ENCODE measurements around the gene TSC2. TPM values are rescaled to one million over a fixed set of nuclear protein-coding genes. Genes with fewer than 3 reads are reported as not detected.
"Not testable (repeated sequence)": the region's sequence is repeated elsewhere in the genome, so short reads cannot be mapped to it uniquely, and the experiment has no call there.

TSC2 gene
- total RNA-seq, 3 donors from 2014 or later = 41.6 to 52.4 (median 48.9) TPM

DNA sequence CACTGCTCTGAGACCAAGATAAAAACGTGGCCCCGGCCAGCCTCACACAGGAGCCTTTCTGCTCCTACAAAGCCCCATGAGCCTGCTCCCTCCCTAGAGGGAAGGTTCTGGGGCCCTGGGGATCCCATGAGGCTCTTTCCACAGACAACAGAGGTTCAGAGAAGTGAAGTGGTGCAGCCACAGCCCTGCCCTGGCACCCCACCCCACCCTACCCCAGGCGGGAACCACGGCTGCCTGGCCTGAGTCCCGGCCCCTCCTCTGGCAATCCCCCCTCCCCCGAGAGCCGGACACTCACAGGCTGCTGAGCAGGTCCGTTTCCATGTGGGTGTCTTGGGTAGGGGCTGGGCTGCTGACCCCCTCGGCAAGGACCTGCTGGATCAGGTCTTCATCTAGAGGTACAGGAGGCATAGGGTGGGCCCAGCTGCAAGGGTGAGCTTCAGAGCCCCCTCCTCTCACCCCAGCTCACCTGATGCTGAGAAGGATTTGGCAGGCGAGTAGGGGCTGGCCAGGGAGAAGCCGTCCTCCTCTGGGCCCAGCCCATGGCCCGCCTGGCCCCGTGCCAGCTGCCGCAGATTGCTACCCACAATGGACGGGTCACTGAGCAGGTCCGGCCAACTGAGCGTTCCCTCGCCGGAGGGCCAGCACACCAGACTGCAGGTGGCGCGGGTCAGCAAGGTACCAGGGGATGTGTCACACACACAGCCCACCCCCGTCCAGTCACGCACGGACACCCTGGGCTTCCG is 49.2 kb downstream of the TSC2 start:
- no peak overlapping the region for H3K27ac ChIP-seq
- TF ChIP-seq POLR2AphosphoS5 (IDR thresholded peaks at IDR 0.05) = no peak
- TF ChIP-seq POLR2A (IDR thresholded peaks at IDR 0.05) = no peak
- TF ChIP-seq, protein P1, sequence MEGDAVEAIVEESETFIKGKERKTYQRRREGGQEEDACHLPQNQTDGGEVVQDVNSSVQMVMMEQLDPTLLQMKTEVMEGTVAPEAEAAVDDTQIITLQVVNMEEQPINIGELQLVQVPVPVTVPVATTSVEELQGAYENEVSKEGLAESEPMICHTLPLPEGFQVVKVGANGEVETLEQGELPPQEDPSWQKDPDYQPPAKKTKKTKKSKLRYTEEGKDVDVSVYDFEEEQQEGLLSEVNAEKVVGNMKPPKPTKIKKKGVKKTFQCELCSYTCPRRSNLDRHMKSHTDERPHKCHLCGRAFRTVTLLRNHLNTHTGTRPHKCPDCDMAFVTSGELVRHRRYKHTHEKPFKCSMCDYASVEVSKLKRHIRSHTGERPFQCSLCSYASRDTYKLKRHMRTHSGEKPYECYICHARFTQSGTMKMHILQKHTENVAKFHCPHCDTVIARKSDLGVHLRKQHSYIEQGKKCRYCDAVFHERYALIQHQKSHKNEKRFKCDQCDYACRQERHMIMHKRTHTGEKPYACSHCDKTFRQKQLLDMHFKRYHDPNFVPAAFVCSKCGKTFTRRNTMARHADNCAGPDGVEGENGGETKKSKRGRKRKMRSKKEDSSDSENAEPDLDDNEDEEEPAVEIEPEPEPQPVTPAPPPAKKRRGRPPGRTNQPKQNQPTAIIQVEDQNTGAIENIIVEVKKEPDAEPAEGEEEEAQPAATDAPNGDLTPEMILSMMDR (IDR thresholded peaks at IDR 0.05) = no peak
- DNase-seq (ENCODE audit: low spot score in 2 of 2) = no peak
- no peaks in the 10 kb centered on the region for H3K9me3 ChIP-seq
- no peaks in the 10 kb centered on the region for H3K27me3 ChIP-seq
- no peaks in the 10 kb centered on the region for H3K4me1 ChIP-seq
- H3K4me3 ChIP-seq = no peak overlapping the region
- intact Hi-C loops (cut with DNase I; ENCODE audit: low total_unique reads) = no loop called here
- no peaks in the 10 kb centered on the region for H3K36me3 ChIP-seq

DNA sequence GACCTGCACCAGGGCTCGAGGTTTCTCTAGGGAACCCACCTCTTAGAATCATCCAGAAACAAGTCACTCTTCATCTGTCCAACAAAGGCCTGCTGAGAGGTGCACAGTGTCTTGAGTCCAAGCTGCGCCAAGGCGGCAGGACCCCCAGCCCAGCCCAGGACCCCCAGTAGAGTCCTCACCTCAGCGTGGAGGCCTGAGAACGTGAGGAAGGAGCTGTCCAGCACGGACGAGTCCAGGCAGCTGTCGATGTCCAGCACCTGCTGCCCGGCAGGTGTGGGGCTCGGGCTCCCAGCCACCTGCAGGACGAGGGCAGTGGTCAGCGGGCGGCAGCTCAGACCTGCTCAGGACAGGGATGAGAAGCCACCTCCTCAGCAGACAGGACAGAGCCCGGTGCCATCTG is 49.9 kb downstream of the TSC2 start:
- H3K27ac ChIP-seq, H3K27me3 ChIP-seq: not testable (repeated sequence)

DNA sequence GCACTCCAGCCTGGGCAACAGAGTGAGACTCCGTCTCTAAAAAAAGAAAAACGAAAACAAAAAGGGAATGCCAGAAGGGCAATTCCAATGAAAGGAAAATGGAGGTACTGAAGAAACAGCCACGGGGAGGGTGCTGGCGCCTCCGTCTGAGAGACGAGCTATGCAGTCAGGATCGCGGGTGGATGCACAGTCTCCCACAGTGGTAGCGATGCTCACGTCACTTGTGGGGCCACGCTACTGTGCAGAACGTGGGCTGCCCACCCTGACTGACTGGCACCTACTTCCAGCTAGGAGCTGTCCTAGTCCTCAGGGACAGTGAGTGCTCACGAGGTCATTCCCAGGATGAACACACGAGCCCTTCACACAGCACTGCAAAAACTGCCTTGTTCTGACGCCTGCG is 53.8 kb downstream of the TSC2 start:
- intact Hi-C loops (cut with DNase I; ENCODE audit: low total_unique reads); H3K4me3 ChIP-seq; DNase-seq (ENCODE audit: low spot score in 2 of 2); H3K9me3 ChIP-seq; H3K27ac ChIP-seq; H3K27me3 ChIP-seq; H3K4me1 ChIP-seq; H3K36me3 ChIP-seq: not testable (repeated sequence)

More for the DNA sequence above, 49.9 kb downstream of the TSC2 start:
- DNase-seq (ENCODE audit: low spot score in 2 of 2); intact Hi-C loops (cut with DNase I; ENCODE audit: low total_unique reads); H3K4me1 ChIP-seq; H3K9me3 ChIP-seq; H3K36me3 ChIP-seq; H3K4me3 ChIP-seq: not testable (repeated sequence)

DNA sequence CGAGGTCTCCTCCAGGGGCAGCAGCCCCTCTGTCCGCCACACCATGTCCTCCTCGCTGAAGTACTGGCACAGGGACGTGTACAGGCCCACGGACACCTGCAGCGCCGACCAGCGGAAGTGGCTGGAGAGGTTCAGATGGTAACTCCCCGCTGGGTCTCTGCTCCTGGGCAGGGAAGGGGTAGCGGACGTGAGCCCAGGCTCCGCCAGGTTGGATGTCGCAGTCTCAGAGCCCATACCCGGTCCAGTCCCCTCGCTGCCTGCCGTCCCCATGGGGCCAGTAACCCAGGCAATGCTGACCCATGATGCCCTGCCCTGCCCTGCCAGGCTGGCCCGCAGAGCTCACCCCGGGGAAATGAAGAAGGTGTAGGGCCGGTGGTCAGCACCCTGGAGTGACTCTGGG is 54.7 kb downstream of the TSC2 start:
- Histone ChIP-seq H3K27ac (no peak overlapping the region), H3K36me3 (no peaks in the 10 kb centered on the region), H3K4me1 (no peaks in the 10 kb centered on the region), H3K9me3 (no peaks in the 10 kb centered on the region), H3K4me3 (no peak overlapping the region), H3K27me3 (no peaks in the 10 kb centered on the region)
- no peak for DNase-seq (ENCODE audit: low spot score in 2 of 2)
- TF ChIP-seq POLR2AphosphoS5 (IDR thresholded peaks at IDR 0.05) = no peak
- TF ChIP-seq, protein P1 (IDR thresholded peaks at IDR 0.05) = no peak
- no peak for TF ChIP-seq POLR2A (IDR thresholded peaks at IDR 0.05)
- intact Hi-C loops (cut with DNase I; ENCODE audit: low total_unique reads) = no loop called here

GRCh38 chr16:2104464-2104863 is 56.7 kb downstream of the TSC2 start:
- intact Hi-C loops (cut with DNase I; ENCODE audit: low total_unique reads); H3K9me3 ChIP-seq; H3K27me3 ChIP-seq; H3K36me3 ChIP-seq; DNase-seq (ENCODE audit: low spot score in 2 of 2); H3K4me3 ChIP-seq; H3K27ac ChIP-seq; H3K4me1 ChIP-seq: not testable (repeated sequence)

GRCh38 chr16:2105291-2105690 is 57.5 kb downstream of the TSC2 start:
- H3K9me3 ChIP-seq; intact Hi-C loops (cut with DNase I; ENCODE audit: low total_unique reads); H3K36me3 ChIP-seq; H3K27me3 ChIP-seq; H3K4me1 ChIP-seq; H3K4me3 ChIP-seq; DNase-seq (ENCODE audit: low spot score in 2 of 2): not testable (repeated sequence)
- H3K27ac ChIP-seq = peak overlapping the region in 1 of 2 donors; percentile 19

GRCh38 chr16:2105769-2106168 is 58.0 kb downstream of the TSC2 start:
- H3K4me3 ChIP-seq; H3K27ac ChIP-seq; intact Hi-C loops (cut with DNase I; ENCODE audit: low total_unique reads); H3K36me3 ChIP-seq; H3K27me3 ChIP-seq; DNase-seq (ENCODE audit: low spot score in 2 of 2); H3K9me3 ChIP-seq; H3K4me1 ChIP-seq: not testable (repeated sequence)

- H3K27ac ChIP-seq; H3K9me3 ChIP-seq; DNase-seq (ENCODE audit: low spot score in 2 of 2); H3K27me3 ChIP-seq; intact Hi-C loops (cut with DNase I; ENCODE audit: low total_unique reads); H3K4me1 ChIP-seq; H3K36me3 ChIP-seq; H3K4me3 ChIP-seq: not testable (repeated sequence)
Measured at GRCh38 chr16:2106211-2106610, 58.4 kb downstream of the TSC2 start.

- intact Hi-C loops (cut with DNase I; ENCODE audit: low total_unique reads); H3K27me3 ChIP-seq; DNase-seq (ENCODE audit: low spot score in 2 of 2); H3K9me3 ChIP-seq; H3K36me3 ChIP-seq; H3K4me1 ChIP-seq; H3K4me3 ChIP-seq: not testable (repeated sequence)
- peak overlapping the region in 1 of 2 donors; percentile 32 for H3K27ac ChIP-seq
Measured at GRCh38 chr16:2107121-2107790, 59.5 kb downstream of the TSC2 start.

DNA sequence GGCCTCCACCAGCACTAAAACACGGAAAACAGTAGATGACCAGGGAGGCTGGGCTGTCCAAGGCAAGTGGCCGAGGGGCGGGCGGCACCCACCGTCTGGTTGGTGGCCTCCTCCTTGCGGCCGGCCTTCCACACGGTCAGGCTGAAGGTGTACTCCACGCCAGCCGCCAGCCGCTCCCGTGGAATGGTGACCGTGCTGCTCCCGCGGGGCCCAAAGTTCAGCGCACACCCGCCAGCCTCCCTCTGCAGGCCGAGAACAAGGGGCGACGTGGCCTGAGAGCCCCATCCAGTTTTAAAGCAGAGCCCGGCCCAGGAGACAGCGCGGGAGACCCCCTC is 60.0 kb downstream of the TSC2 start:
- DNase-seq (ENCODE audit: low spot score in 2 of 2); H3K9me3 ChIP-seq; intact Hi-C loops (cut with DNase I; ENCODE audit: low total_unique reads); H3K27me3 ChIP-seq; H3K4me3 ChIP-seq; H3K36me3 ChIP-seq; H3K27ac ChIP-seq; H3K4me1 ChIP-seq: not testable (repeated sequence)

- H3K27me3 ChIP-seq; H3K36me3 ChIP-seq; H3K4me3 ChIP-seq; H3K4me1 ChIP-seq; H3K27ac ChIP-seq; H3K9me3 ChIP-seq; DNase-seq (ENCODE audit: low spot score in 2 of 2); intact Hi-C loops (cut with DNase I; ENCODE audit: low total_unique reads): not testable (repeated sequence)
Measured at GRCh38 chr16:2108446-2109270, 60.9 kb downstream of the TSC2 start.

Data from breast epithelium (tissue), 4 donors.